Measurements from ENCODE around the gene HS2ST1. TPM values are rescaled to one million over a fixed set of nuclear protein-coding genes. Genes with fewer than 3 reads are reported as not detected.

HS2ST1 gene
- total and polyA plus RNA-seq, 7 donors, result 2.4 to 13.7 (median 10.0) TPM

GRCh38 chr1:86992861-86993260 is 78.4 kb downstream of the HS2ST1 start:
- Histone ChIP-seq H3K27me3 (no peaks in the 10 kb centered on the region), H3K9me3 (no peaks in the 10 kb centered on the region), H3K4me3 (no peak overlapping the region), H3K4me1 (no peaks in the 10 kb centered on the region), H3K27ac (no peak overlapping the region), H3K36me3 (no peaks in the 10 kb centered on the region)
- no peak for DNase-seq
- no peak for TF ChIP-seq EP300 (IDR thresholded peaks at IDR 0.05)
- 37 to 67% methylated on average over 2 of the region's 2 CpGs for WGBS, 2 donors
- intact Hi-C loops (cut with DNase I), result no loop called here

- H3K27ac ChIP-seq, result no peak overlapping the region
- H3K36me3 ChIP-seq, result no peaks in the 10 kb centered on the region
- no peaks in the 10 kb centered on the region for H3K27me3 ChIP-seq
- 55 to 82% methylated on average over 4 of the region's 4 CpGs for WGBS, 2 donors
- H3K9me3 ChIP-seq, result no peaks in the 10 kb centered on the region
- TF ChIP-seq POLR2AphosphoS5 (IDR thresholded peaks at IDR 0.05) (no peak), EP300 (IDR thresholded peaks at IDR 0.05) (no peak), POLR2A (IDR thresholded peaks at IDR 0.05) (no peak), CTCF (IDR thresholded peaks at IDR 0.05) (no peak)
- no peak for DNase-seq
- intact Hi-C loops (cut with DNase I), result no loop called here
- no peaks in the 10 kb centered on the region for H3K4me1 ChIP-seq
- no peak overlapping the region for H3K4me3 ChIP-seq
These were observed 79.0 kb downstream of the HS2ST1 start for GRCh38 chr1:86993269-86993985.

GRCh38 chr1:86994061-86994460 is 79.6 kb downstream of the HS2ST1 start:
- no peak for DNase-seq
- Histone ChIP-seq H3K36me3 (no peaks in the 10 kb centered on the region), H3K4me3 (no peak overlapping the region), H3K27ac (no peak overlapping the region), H3K27me3 (no peaks in the 10 kb centered on the region), H3K4me1 (no peaks in the 10 kb centered on the region), H3K9me3 (no peaks in the 10 kb centered on the region)
- intact Hi-C loops (cut with DNase I), result no loop called here
- no peak for TF ChIP-seq POLR2AphosphoS5 (IDR thresholded peaks at IDR 0.05)
- TF ChIP-seq POLR2A (IDR thresholded peaks at IDR 0.05), result no peak
- no peak for TF ChIP-seq EP300 (IDR thresholded peaks at IDR 0.05)
- no peak for TF ChIP-seq CTCF (IDR thresholded peaks at IDR 0.05)

- intact Hi-C loops (cut with DNase I), result no loop called here
- H3K27ac ChIP-seq, result no peak overlapping the region
- H3K4me1 ChIP-seq, result no peaks in the 10 kb centered on the region
- WGBS, 2 donors, result 78 to 85% methylated on average over 1 of the region's 1 CpG
- DNase-seq, result no peak
- no peaks in the 10 kb centered on the region for H3K9me3 ChIP-seq
- no peaks in the 10 kb centered on the region for H3K27me3 ChIP-seq
- H3K36me3 ChIP-seq, result no peaks in the 10 kb centered on the region
- H3K4me3 ChIP-seq, result no peak overlapping the region
- TF ChIP-seq POLR2A (IDR thresholded peaks at IDR 0.05), result no peak
- TF ChIP-seq EP300 (IDR thresholded peaks at IDR 0.05), result no peak
- TF ChIP-seq POLR2AphosphoS5 (IDR thresholded peaks at IDR 0.05), result no peak
- TF ChIP-seq CTCF (IDR thresholded peaks at IDR 0.05), result no peak
These were observed 83.1 kb downstream of the HS2ST1 start for GRCh38 chr1:86997538-86997937.

- Histone ChIP-seq H3K27me3 (no peaks in the 10 kb centered on the region), H3K27ac (no peak overlapping the region), H3K4me1 (no peaks in the 10 kb centered on the region), H3K36me3 (no peaks in the 10 kb centered on the region), H3K9me3 (no peaks in the 10 kb centered on the region), H3K4me3 (no peak overlapping the region)
- intact Hi-C loops (cut with DNase I), result no loop called here
- no peak for TF ChIP-seq CTCF (IDR thresholded peaks at IDR 0.05)
- TF ChIP-seq POLR2A (IDR thresholded peaks at IDR 0.05), result no peak
- TF ChIP-seq EP300 (IDR thresholded peaks at IDR 0.05), result no peak
- TF ChIP-seq POLR2AphosphoS5 (IDR thresholded peaks at IDR 0.05), result no peak
- 45 to 84% methylated on average over 3 of the region's 3 CpGs for WGBS, 2 donors
- DNase-seq, result no peak
These were observed 83.8 kb downstream of the HS2ST1 start for GRCh38 chr1:86998280-86998679.

Data from sigmoid colon (tissue), 7 donors.